Endothelial cell of umbilical vein (primary cell): ENCODE results near the gene MYADML2. TPM values are rescaled to one million over a fixed set of nuclear protein-coding genes. Genes with fewer than 3 reads are reported as not detected.

Source experiments
- BruUV-seq: library from RNA; stranded (reverse); fragments of 400-500 nt; replicated peaks from 2 replicates; lab custom pipeline; 2021; lab: Mats Ljungman, UMichigan
- CTCF ChIA-PET: fragments of 300-600, 350-600 bp; sonication (Branson Sonifier 250); formaldehyde crosslinking; loops from one replicate; lab custom pipeline; 2021; ENCODE audit warnings: antibody characterized with exemption, inconsistent platforms; lab: Charles Lee
- POLR2A ChIA-PET: fragments of 300-600, 350-600 bp; sonication (Branson Sonifier 250); formaldehyde crosslinking; loops from one replicate; lab custom pipeline; 2021; ENCODE audit warnings: antibody characterized with exemption, inconsistent platforms; lab: Charles Lee
- DNase-seq: peaks from one replicate; pipeline ENCODE4 v3.0.0-alpha.2; 2011; ENCODE audit warnings: low read depth, low spot score
- FAIRE-seq: peaks from 2 replicates; lab custom pipeline; 2011; peaks lifted over from hg19 to GRCh38; lab: Jason Lieb, UNC
- H2AFZ ChIP-seq: 2 replicates; pipeline ENCODE4 v1.6.0; 2012; ENCODE audit warnings: low read depth, low read length, control low read depth, inconsistent platforms
- H3K27ac ChIP-seq: 2 replicates; pipeline ENCODE4 v1.5.1; 2011; ENCODE audit warnings: low read depth, mild to moderate bottlenecking, control low read depth, low read length, moderate library complexity; ENCODE audit not compliant: insufficient read depth
- H3K27me3 ChIP-seq, 2 experiments: 2 replicates each; pipeline versions ENCODE4 v1.6.0 to v1.6.1; 2011; ENCODE audit warnings: low read length in 2 of 2, mixed read lengths in 1 of 2; ENCODE audit not compliant: control insufficient read depth in 2 of 2, insufficient read depth in 2 of 2
- H3K36me3 ChIP-seq, 2 experiments: 2 replicates in 1 of 2; 3 replicates in 1 of 2; pipeline ENCODE4 v1.5.1; 2011; ENCODE audit warnings: low read length in 2 of 2, mild to moderate bottlenecking in 1 of 2, moderate library complexity in 1 of 2; ENCODE audit not compliant: control insufficient read depth in 2 of 2, insufficient read depth in 2 of 2; ENCODE audit errors: extremely low read depth in 1 of 2
- H3K4me1 ChIP-seq: 3 replicates; pipeline ENCODE4 v1.5.1; 2011; ENCODE audit warnings: mild to moderate bottlenecking, low read length; ENCODE audit not compliant: control insufficient read depth, insufficient read depth; ENCODE audit errors: extremely low read depth
- H3K4me2 ChIP-seq: 2 replicates; pipeline ENCODE4 v1.6.1; 2011; ENCODE audit warnings: low read length, control low read depth, mixed read lengths; ENCODE audit not compliant: insufficient read depth
- H3K4me3 ChIP-seq, 3 experiments: fragments of 200-600 bp in 1 of 3; sonication (generic), shearing (Covaris generic) in 1 of 3; replicated peaks in 1 of 3; 2 replicates each; pipeline ENCODE4 v1.5.1; 2011 to 2016; ENCODE audit warnings: control low read depth in 3 of 3, low read length in 3 of 3, mild to moderate bottlenecking in 2 of 3, inconsistent platforms in 1 of 3, low read depth in 1 of 3, moderate library complexity in 1 of 3; ENCODE audit not compliant: insufficient read depth in 1 of 3
- H3K79me2 ChIP-seq: 2 replicates; pipeline ENCODE4 v1.6.0; 2012; ENCODE audit warnings: low read length, inconsistent platforms; ENCODE audit not compliant: control insufficient read depth, insufficient read depth
- H3K9ac ChIP-seq: replicated peaks from 2 replicates; pipeline ENCODE3; 2011; ENCODE audit warnings: low read length, control low read depth; ENCODE audit not compliant: insufficient read depth; ENCODE audit errors: extremely low read depth
- H3K9me1 ChIP-seq: replicated peaks from 3 replicates; pipeline ENCODE4 v1.6.0; 2011; ENCODE audit warnings: mild to moderate bottlenecking, low read length; ENCODE audit not compliant: control insufficient read depth, insufficient read depth; ENCODE audit errors: extremely low read depth
- H3K9me3 ChIP-seq: replicated peaks from 2 replicates; pipeline ENCODE4 v1.5.1; 2012; ENCODE audit warnings: low read length, inconsistent platforms; ENCODE audit not compliant: control insufficient read depth, insufficient read depth
- H4K20me1 ChIP-seq: replicated peaks from 2 replicates; pipeline ENCODE3; 2011; ENCODE audit warnings: mild to moderate bottlenecking, low read length; ENCODE audit not compliant: control insufficient read depth, insufficient read depth; ENCODE audit errors: extremely low read depth
- CTCF ChIP-seq, 2 donors: IDR thresholded peaks; 1 replicate in 1 of 2; 2 replicates in 1 of 2; pipeline ENCODE4 v1.5.1; 2011; ENCODE audit warnings: low read length in 2 of 2, mild to moderate bottlenecking in 2 of 2, moderate library complexity in 2 of 2, control low read depth in 1 of 2, inconsistent platforms in 1 of 2, low read depth in 1 of 2; ENCODE audit not compliant: insufficient read depth in 1 of 2; ENCODE audit errors: extremely low read depth in 1 of 2
- EZH2 ChIP-seq: IDR thresholded peaks from 2 replicates; pipeline ENCODE4 v1.6.1; 2012; ENCODE audit warnings: borderline replicate concordance, low read depth, mild to moderate bottlenecking, moderate library complexity, low read length, inconsistent platforms; ENCODE audit not compliant: severe bottlenecking
- FOS ChIP-seq: IDR thresholded peaks from 2 replicates; pipeline ENCODE4 v1.6.1; 2011; ENCODE audit warnings: mild to moderate bottlenecking, low read length, moderate library complexity, borderline replicate concordance; ENCODE audit not compliant: insufficient read depth
- GATA2 ChIP-seq: IDR thresholded peaks from 2 replicates; pipeline ENCODE4 v1.7.0; 2011; ENCODE audit warnings: low read depth, mild to moderate bottlenecking, moderate library complexity, mixed read lengths, low read length; ENCODE audit not compliant: insufficient read length, insufficient read depth
- JUN ChIP-seq: IDR thresholded peaks from 2 replicates; pipeline ENCODE4 v1.6.1; 2011; ENCODE audit warnings: borderline replicate concordance, low read depth; ENCODE audit not compliant: insufficient read length, insufficient read depth
- MAX ChIP-seq: IDR thresholded peaks from 2 replicates; pipeline ENCODE4 v1.6.1; 2011; ENCODE audit not compliant: insufficient read depth, insufficient read length
- MYC ChIP-seq: IDR thresholded peaks from one replicate; pipeline ENCODE4 v1.6.1; 2011; ENCODE audit warnings: mild to moderate bottlenecking, low read depth, low read length
- POLR2A ChIP-seq: IDR thresholded peaks from 2 replicates; pipeline ENCODE4 v1.6.1; 2012; ENCODE audit warnings: low read depth, mild to moderate bottlenecking, control low read depth, low read length
- POLR2AphosphoS5 ChIP-seq: IDR thresholded peaks from 2 replicates; pipeline ENCODE4 v1.6.1; 2012; ENCODE audit warnings: low read depth, mild to moderate bottlenecking, control low read depth, low read length, moderate library complexity; ENCODE audit not compliant: insufficient read depth
- dilution Hi-C: fragments of 300-500 bp; cut with MboI; formaldehyde crosslinking; loops from one replicate; pipeline ENCODE4 v1.15.0; 2019; ENCODE audit warnings: low sequenced_read_pairs; ENCODE audit not compliant: extremely low pct_ligation_motif_present
- intact Hi-C: fragments of 100-400 bp; cut with micrococcal nuclease; formaldehyde crosslinking; loops from one replicate; pipeline ENCODE4 v1.10.0; 2022
- polyA plus RNA-seq, 4 experiments: library from polyadenylated mRNA; depleted of rRNA in 3 of 4; stranded (reverse) in 3 of 4; unstranded in 1 of 4; fragments of >200 nt; gene quantifications; 2 replicates each; pipeline versions ENCODE4 v1.2.1 to v1.2.3, GENCODE V29; 2011 to 2012; ENCODE audit warnings: missing spikeins in 1 of 4
- total RNA-seq: library from RNA; stranded (reverse); gene quantifications from 2 replicates; pipeline ENCODE4 v1.2.3, GENCODE V29; 2021

The MYADML2 gene
- total and polyA plus RNA-seq, 2 donors (not counting 3 experiments of a cell fraction or from before 2014, with no cell fraction given) = not detected

- Histone ChIP-seq H3K27ac (no peak overlapping the region), H2AFZ (no peak overlapping the region), H3K27me3 (peaks cover 26 to 28% of the 10 kb centered on the region in 2 experiments), H3K4me3 (no peak overlapping the region), H3K9ac (no peak overlapping the region), H4K20me1 (no peaks in the 10 kb centered on the region), H3K4me1 (no peaks in the 10 kb centered on the region), H3K36me3 (no peaks in the 10 kb centered on the region), H3K9me1 (no peaks in the 10 kb centered on the region), H3K9me3 (no peaks in the 10 kb centered on the region), H3K79me2 (no peaks in the 10 kb centered on the region), H3K4me2 (no peak overlapping the region)
- CTCF ChIA-PET = interaction anchor here (1.6 to 2.4 kb wide), 2 partner anchors 9 to 54 kb away, joined by 3 to 7 read pairs; no protein-coding TSS in a partner anchor
- BruUV-seq = no TSS peak
- DNase-seq = no peak
- dilution Hi-C loops (no loop called here), intact Hi-C loops (no loop called here)
- TF ChIP-seq POLR2AphosphoS5 (no peak), EZH2 (peak; percentile 42)
- no peak for FAIRE-seq
- POLR2A ChIA-PET = no interaction called here
Measured at GRCh38 chr17:81966343-81967243, 19.6 kb upstream of the MYADML2 start.

- CTCF ChIA-PET = interaction anchor here (0.9 kb wide), 1 partner anchor 58 kb away, joined by 4 read pairs; no protein-coding TSS in a partner anchor
- POLR2A ChIA-PET = no interaction called here
Measured at GRCh38 chr17:81964081-81964849, 17.2 kb upstream of the MYADML2 start.

More at GRCh38 chr17:81964081-81964849, 17.2 kb upstream of the MYADML2 start:
- DNase-seq (no peak), FAIRE-seq (no peak)
- Histone ChIP-seq H3K4me1 (no peaks in the 10 kb centered on the region), H3K27ac (no peak overlapping the region), H4K20me1 (no peaks in the 10 kb centered on the region), H3K27me3 (peaks cover 26 to 44% of the 10 kb centered on the region in 2 experiments), H3K4me3 (no peak overlapping the region), H3K9me3 (no peaks in the 10 kb centered on the region), H3K36me3 (no peaks in the 10 kb centered on the region), H2AFZ (no peak overlapping the region), H3K9me1 (no peaks in the 10 kb centered on the region), H3K9ac (no peak overlapping the region), H3K4me2 (no peak overlapping the region), H3K79me2 (no peaks in the 10 kb centered on the region)
- intact Hi-C loops (no loop called here), dilution Hi-C loops (no loop called here)
- no TSS peak for BruUV-seq
- TF ChIP-seq POLR2AphosphoS5 (no peak), POLR2A (no peak), MYC (no peak), CTCF (IDR thresholded peaks at IDR 0.05; ENCODE audit: extremely low read depth in 1 of 2, insufficient read depth in 1 of 2, low read depth in 1 of 2, low read length in 2 of 2) (no peak), JUN (no peak), EZH2 (no peak), MAX (no peak), FOS (no peak), GATA2 (no peak)
